Gastrocnemius medialis (tissue), 4 donors: ENCODE measurements around the gene CCSER1.

Experiments
- POLR2A ChIP-seq, 2 donors: fragments of 450-650 bp; IDR thresholded peaks; one replicate each; pipeline ENCODE4 v1.6.1; 2017; ENCODE audit warnings: antibody characterized with exemption in 2 of 2, mild to moderate bottlenecking in 2 of 2, moderate library complexity in 2 of 2
- TF ChIP-seq, protein P1 (sequence below), 5 experiments: fragments of 450-650 bp in 3 of 5; fragments of 200-600 bp in 2 of 5; sonication (generic) in 2 of 5; IDR thresholded peaks in 4 of 5; conservative IDR thresholded peaks in 1 of 5; 1 replicate in 4 of 5; 2 replicates in 1 of 5; pipeline ENCODE4 v1.5.1; 2016 to 2019; ENCODE audit warnings: antibody characterized with exemption in 5 of 5, mild to moderate bottlenecking in 3 of 5, moderate library complexity in 3 of 5

DNA sequence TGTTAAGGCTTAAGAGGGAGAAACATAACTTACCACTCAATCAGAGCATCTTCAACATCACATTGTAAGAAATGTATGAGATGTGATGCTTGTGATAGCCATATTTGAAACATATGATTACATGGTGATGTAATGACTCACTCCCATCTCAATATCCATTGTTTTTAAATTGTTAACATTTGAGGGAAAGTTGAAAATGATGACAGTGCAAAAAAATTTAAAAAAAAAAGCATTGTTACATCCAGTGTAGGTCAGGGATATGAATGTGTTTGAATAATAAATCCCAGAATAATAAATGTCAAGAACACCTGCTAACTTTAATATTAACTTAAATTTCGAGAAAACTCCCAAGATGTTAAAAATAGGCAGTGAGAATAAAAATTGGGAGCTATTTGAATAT lies 6.4 kb upstream of the CCSER1 start:
- TF ChIP-seq, protein P1, sequence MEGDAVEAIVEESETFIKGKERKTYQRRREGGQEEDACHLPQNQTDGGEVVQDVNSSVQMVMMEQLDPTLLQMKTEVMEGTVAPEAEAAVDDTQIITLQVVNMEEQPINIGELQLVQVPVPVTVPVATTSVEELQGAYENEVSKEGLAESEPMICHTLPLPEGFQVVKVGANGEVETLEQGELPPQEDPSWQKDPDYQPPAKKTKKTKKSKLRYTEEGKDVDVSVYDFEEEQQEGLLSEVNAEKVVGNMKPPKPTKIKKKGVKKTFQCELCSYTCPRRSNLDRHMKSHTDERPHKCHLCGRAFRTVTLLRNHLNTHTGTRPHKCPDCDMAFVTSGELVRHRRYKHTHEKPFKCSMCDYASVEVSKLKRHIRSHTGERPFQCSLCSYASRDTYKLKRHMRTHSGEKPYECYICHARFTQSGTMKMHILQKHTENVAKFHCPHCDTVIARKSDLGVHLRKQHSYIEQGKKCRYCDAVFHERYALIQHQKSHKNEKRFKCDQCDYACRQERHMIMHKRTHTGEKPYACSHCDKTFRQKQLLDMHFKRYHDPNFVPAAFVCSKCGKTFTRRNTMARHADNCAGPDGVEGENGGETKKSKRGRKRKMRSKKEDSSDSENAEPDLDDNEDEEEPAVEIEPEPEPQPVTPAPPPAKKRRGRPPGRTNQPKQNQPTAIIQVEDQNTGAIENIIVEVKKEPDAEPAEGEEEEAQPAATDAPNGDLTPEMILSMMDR (IDR thresholded peaks at IDR 0.05 in 4 of 5, conservative IDR thresholded peaks at IDR 0.05 in 1 of 5) = no peak
- no peak for TF ChIP-seq POLR2A (IDR thresholded peaks at IDR 0.05)
